OCI-LY7 (cell line): Measurements from ENCODE around the gene CTXN3. TPM values are rescaled to one million over a fixed set of nuclear protein-coding genes. Genes with fewer than 3 reads are reported as not detected.

ENCODE experiments used
- BruUV-seq: library from RNA; stranded (reverse); fragments of 400-500 nt; replicated peaks from 2 replicates; lab custom pipeline; 2021; lab: Mats Ljungman, UMichigan
- CTCF ChIA-PET: fragments of 300-600 bp; sonication (Branson Sonifier 250); formaldehyde crosslinking; loops from one replicate; lab custom pipeline; 2022; ENCODE audit warnings: antibody characterized with exemption; ENCODE audit not compliant: unreplicated experiment; lab: Charles Lee
- POLR2A ChIA-PET: fragments of 300-600 bp; sonication (Branson Sonifier 250); formaldehyde crosslinking; loops from one replicate; lab custom pipeline; 2022; ENCODE audit warnings: antibody characterized with exemption; lab: Charles Lee
- DNase-seq: peaks from one replicate; pipeline ENCODE4 v3.0.0-alpha.2; 2015; ENCODE audit warnings: low spot score
- H2AFZ ChIP-seq: fragments of 200-600 bp; sonication (generic), shearing (Covaris generic); 2 replicates; pipeline ENCODE4 v1.6.1; 2014; ENCODE audit warnings: mild to moderate bottlenecking, antibody characterized with exemption, low read length, moderate library complexity
- H3K27ac ChIP-seq: fragments of 200-600 bp; sonication (generic); 2 replicates; pipeline ENCODE4 v1.5.1; 2014; ENCODE audit warnings: mixed run types, low read depth, mild to moderate bottlenecking, moderate library complexity, low read length, inconsistent platforms; ENCODE audit not compliant: poor library complexity, severe bottlenecking
- H3K36me3 ChIP-seq: fragments of 200-600 bp; sonication (generic); 2 replicates; pipeline ENCODE4 v1.6.1; 2014; ENCODE audit warnings: mild to moderate bottlenecking, antibody characterized with exemption, low read length, moderate library complexity, mixed read lengths; ENCODE audit not compliant: insufficient read depth
- H3K4me1 ChIP-seq: fragments of 200-600 bp; sonication (generic); 2 replicates; pipeline ENCODE4 v1.5.1; 2014; ENCODE audit warnings: mild to moderate bottlenecking, low read length; ENCODE audit not compliant: insufficient read depth, poor library complexity, severe bottlenecking
- H3K4me2 ChIP-seq: fragments of 200-600 bp; sonication (generic); 2 replicates; pipeline ENCODE4 v1.6.1; 2014; ENCODE audit warnings: mild to moderate bottlenecking, low read length
- H3K4me3 ChIP-seq: fragments of 200-600 bp; sonication (generic); 2 replicates; pipeline ENCODE4 v1.5.1; 2014; ENCODE audit warnings: mild to moderate bottlenecking, low read depth, low read length; ENCODE audit not compliant: poor library complexity, severe bottlenecking
- H3K79me2 ChIP-seq: fragments of 200-600 bp; sonication (generic); 2 replicates; pipeline ENCODE4 v1.6.1; 2016; ENCODE audit warnings: low read depth, mild to moderate bottlenecking, low read length, moderate library complexity, mixed read lengths; ENCODE audit not compliant: insufficient read depth
- H3K9me2 ChIP-seq: fragments of 200-600 bp; sonication (generic); 2 replicates; pipeline ENCODE4 v1.6.1; 2016; ENCODE audit warnings: mild to moderate bottlenecking, low read length, mixed read lengths; ENCODE audit not compliant: insufficient read depth
- H3K9me3 ChIP-seq: fragments of 200-600 bp; sonication (generic); 2 replicates; pipeline ENCODE4 v1.6.1; 2014; ENCODE audit warnings: mild to moderate bottlenecking, mixed run types, low read length, mixed read lengths
- H4K20me1 ChIP-seq: fragments of 200-600 bp; sonication (generic); 2 replicates; pipeline ENCODE4 v1.6.1; 2014; ENCODE audit warnings: mild to moderate bottlenecking, antibody characterized with exemption, low read length, moderate library complexity, mixed read lengths; ENCODE audit not compliant: insufficient read depth
- EZH2phosphoT487 ChIP-seq: fragments of 200-600 bp; sonication (generic); IDR thresholded peaks from 2 replicates; pipeline ENCODE4 v1.6.1; 2018; ENCODE audit warnings: low read depth, borderline replicate concordance, mild to moderate bottlenecking, mixed run types, antibody characterized with exemption, low read length, moderate library complexity, mixed read lengths
- intact Hi-C: fragments of 100-400 bp; cut with micrococcal nuclease; formaldehyde crosslinking; loops from one replicate; pipeline ENCODE4 v1.10.0; 2022; ENCODE audit not compliant: unreplicated experiment
- total RNA-seq, 2 experiments: library from RNA; depleted of rRNA in 1 of 2; stranded (reverse); fragments of >200 nt in 1 of 2; shearing (Covaris generic) in 1 of 2; gene quantifications; 2 replicates each; pipeline ENCODE4 v1.2.3, GENCODE V29; 2014 to 2022
- TF ChIP-seq, protein P1 (sequence below): fragments of 200-600 bp; sonication (generic); conservative IDR thresholded peaks from 2 replicates; pipeline ENCODE4 v1.5.1; 2014; ENCODE audit warnings: mild to moderate bottlenecking, antibody characterized with exemption, low read length, moderate library complexity, mixed read lengths

CTXN3 gene
- total RNA-seq, 2 experiments from 2014 or later, result not detected

DNA sequence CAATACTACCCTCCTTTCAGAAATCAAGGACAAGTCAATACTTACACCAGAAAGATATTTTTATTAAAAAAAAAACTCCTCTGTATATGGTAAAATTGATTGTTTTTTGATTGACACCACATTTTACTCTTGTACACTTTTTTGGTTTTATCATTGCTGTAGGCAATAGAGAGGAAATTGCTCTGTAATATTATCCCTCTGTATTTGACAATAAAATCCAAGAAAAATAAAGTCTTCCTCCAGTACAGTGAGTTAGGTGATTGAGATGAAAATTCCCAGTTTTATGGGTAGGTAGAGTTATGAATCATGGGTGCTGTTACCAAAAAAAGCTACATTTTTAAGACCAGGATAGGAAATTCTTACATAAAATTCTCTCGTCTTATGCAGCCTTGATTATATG lies 31.7 kb downstream of the CTXN3 start:
- Histone ChIP-seq H3K9me2 (no peaks in the 10 kb centered on the region), H3K4me2 (no peak overlapping the region), H3K79me2 (no peaks in the 10 kb centered on the region), H3K4me1 (no peaks in the 10 kb centered on the region), H4K20me1 (no peaks in the 10 kb centered on the region), H2AFZ (no peak overlapping the region), H3K4me3 (no peak overlapping the region), H3K27ac (no peak overlapping the region), H3K36me3 (no peaks in the 10 kb centered on the region), H3K9me3 (no peaks in the 10 kb centered on the region)
- TF ChIP-seq, protein P1, sequence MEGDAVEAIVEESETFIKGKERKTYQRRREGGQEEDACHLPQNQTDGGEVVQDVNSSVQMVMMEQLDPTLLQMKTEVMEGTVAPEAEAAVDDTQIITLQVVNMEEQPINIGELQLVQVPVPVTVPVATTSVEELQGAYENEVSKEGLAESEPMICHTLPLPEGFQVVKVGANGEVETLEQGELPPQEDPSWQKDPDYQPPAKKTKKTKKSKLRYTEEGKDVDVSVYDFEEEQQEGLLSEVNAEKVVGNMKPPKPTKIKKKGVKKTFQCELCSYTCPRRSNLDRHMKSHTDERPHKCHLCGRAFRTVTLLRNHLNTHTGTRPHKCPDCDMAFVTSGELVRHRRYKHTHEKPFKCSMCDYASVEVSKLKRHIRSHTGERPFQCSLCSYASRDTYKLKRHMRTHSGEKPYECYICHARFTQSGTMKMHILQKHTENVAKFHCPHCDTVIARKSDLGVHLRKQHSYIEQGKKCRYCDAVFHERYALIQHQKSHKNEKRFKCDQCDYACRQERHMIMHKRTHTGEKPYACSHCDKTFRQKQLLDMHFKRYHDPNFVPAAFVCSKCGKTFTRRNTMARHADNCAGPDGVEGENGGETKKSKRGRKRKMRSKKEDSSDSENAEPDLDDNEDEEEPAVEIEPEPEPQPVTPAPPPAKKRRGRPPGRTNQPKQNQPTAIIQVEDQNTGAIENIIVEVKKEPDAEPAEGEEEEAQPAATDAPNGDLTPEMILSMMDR, result no peak
- TF ChIP-seq EZH2phosphoT487, result no peak
- CTCF ChIA-PET, result no interaction called here
- POLR2A ChIA-PET, result interaction anchor here (0.7 kb wide), 1 partner anchor 13 kb away, joined by 3 read pairs; no protein-coding TSS in a partner anchor
- intact Hi-C loops, result no loop called here
- BruUV-seq, result no TSS peak
- no peak for DNase-seq

DNA sequence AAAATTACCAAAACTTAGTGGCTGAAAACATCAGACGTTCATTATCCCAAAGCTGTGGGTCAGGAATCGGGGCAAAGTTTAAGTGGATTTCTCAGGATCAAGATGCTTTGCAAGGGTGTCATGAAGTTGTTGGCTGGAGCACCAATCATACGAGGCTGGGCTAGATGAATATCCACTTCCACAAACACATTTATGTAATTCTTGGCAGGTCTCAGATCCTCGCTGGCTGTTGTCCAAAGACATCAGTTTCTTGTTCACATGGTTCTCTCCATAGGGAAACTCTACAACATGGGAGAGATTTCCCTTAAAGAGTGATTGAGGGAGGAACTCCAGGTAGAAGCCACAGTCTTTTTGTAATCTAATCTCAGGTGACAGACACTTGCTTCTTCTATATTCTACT lies 34.1 kb downstream of the CTXN3 start:
- no peaks in the 10 kb centered on the region for H3K36me3 ChIP-seq
- H3K27ac ChIP-seq, result no peak overlapping the region
- H3K9me3 ChIP-seq, result no peaks in the 10 kb centered on the region
- no peak overlapping the region for H3K4me2 ChIP-seq
- ChIA-PET POLR2A (interaction anchor here (1.2 kb wide), 1 partner anchor 24 kb away, joined by 4 read pairs; no protein-coding TSS in a partner anchor), CTCF (no interaction called here)
- H3K4me3 ChIP-seq, result no peak overlapping the region
- no TSS peak for BruUV-seq
- no peaks in the 10 kb centered on the region for H3K4me1 ChIP-seq
- H4K20me1 ChIP-seq, result no peaks in the 10 kb centered on the region
- intact Hi-C loops, result no loop called here
- DNase-seq, result no peak
- no peaks in the 10 kb centered on the region for H3K79me2 ChIP-seq
- TF ChIP-seq EZH2phosphoT487, result no peak
- TF ChIP-seq, protein P1, result no peak
- H2AFZ ChIP-seq, result no peak overlapping the region
- no peaks in the 10 kb centered on the region for H3K9me2 ChIP-seq

DNA sequence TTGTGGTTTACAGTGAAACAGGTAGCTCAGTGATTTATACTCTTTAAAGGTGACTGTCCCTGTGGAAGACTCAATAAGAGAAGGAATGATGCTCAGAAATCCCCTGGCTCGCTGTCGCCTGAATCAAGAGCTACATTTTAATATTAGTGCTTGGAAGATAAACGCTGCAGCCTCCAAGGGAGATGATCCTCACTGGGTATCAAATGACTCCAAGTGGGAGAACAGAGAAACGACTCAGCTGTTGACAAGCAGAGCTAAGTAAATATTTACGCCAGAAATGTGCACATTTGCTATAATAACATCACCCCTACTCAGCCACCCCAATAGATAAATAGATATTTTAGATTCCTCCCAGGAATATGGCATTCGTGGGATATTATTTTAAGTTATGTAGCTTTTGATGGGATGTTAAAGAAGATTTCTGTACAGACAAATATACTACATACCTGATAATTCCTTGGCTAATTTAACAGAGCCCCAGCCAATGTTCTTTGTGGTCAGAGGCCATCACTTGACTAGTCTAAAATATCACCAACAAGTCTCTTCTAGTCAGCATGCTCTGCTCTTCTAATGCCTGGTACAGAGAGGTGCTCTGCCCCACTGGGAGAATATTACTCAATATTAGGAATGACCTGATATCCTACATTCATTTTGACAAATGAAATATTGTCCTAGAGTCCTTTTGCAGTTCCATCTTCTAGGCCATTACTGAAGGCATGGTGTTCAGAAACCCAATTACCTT lies 36.0 kb downstream of the CTXN3 start:
- H3K9me3 ChIP-seq, result no peaks in the 10 kb centered on the region
- no peaks in the 10 kb centered on the region for H3K36me3 ChIP-seq
- H3K9me2 ChIP-seq, result no peaks in the 10 kb centered on the region
- H3K27ac ChIP-seq, result no peak overlapping the region
- no peak overlapping the region for H3K4me2 ChIP-seq
- no TSS peak for BruUV-seq
- TF ChIP-seq, protein P1, result no peak
- no peak for TF ChIP-seq EZH2phosphoT487
- no peaks in the 10 kb centered on the region for H3K79me2 ChIP-seq
- DNase-seq, result no peak
- H3K4me3 ChIP-seq, result no peak overlapping the region
- H4K20me1 ChIP-seq, result no peaks in the 10 kb centered on the region
- intact Hi-C loops, result no loop called here
- ChIA-PET CTCF (no interaction called here), POLR2A (interaction anchor here (0.7 kb wide), 3 partner anchors 30 to 278 kb away, joined by 3 read pairs; no protein-coding TSS in a partner anchor)
- H2AFZ ChIP-seq, result no peak overlapping the region
- no peaks in the 10 kb centered on the region for H3K4me1 ChIP-seq
